ENCODE results near the gene NOPCHAP1. TPM values are rescaled to one million over a fixed set of nuclear protein-coding genes. Genes with fewer than 3 reads are reported as not detected.

NOPCHAP1 gene
- total and polyA plus RNA-seq, 10 of the 15 experiments (the other 5 are each of a cell fraction or from before 2014, with no cell fraction given) = 28.0 to 115 (median 40.9) TPM

GRCh38 chr12:105020241-105020962 is 34.3 kb downstream of the NOPCHAP1 start:
- in situ Hi-C loops (cut with MboI) = no loop called here
- H3K9me3 ChIP-seq (replicated peaks; ENCODE audit: control insufficient read depth, insufficient read depth, low read length) = no peaks in the 10 kb centered on the region

More at GRCh38 chr12:105020241-105020962, 34.3 kb downstream of the NOPCHAP1 start:
- no peaks in the 10 kb centered on the region for H4K20me1 ChIP-seq (ENCODE audit: control insufficient read depth, insufficient read depth)
- ChIA-PET CTCF (interaction anchor here (1.1 kb wide), 1 partner anchor 17 kb away, joined by 4 read pairs; no protein-coding TSS in a partner anchor), RAD21 (ENCODE audit: unreplicated experiment) (no interaction called here), SMC1A (ENCODE audit: uncharacterized antibody, unreplicated experiment) (interaction anchor here (0.7 to 1.2 kb wide), 2 partner anchors 10 to 86 kb away, joined by 3 read pairs; no protein-coding TSS in a partner anchor), POLR2A (no interaction called here)
- H3K27me3 ChIP-seq (replicated peaks in 1 of 2; ENCODE audit: control insufficient read depth in 2 of 2, insufficient read depth in 2 of 2, low read length in 1 of 2) = no peaks in the 10 kb centered on the region
- ATAC-seq (no peak), DNase-seq (ENCODE audit: low read depth, low spot score) (no peak), FAIRE-seq (no peak)
- H3K36me3 ChIP-seq (ENCODE audit: control insufficient read depth in 2 of 2, insufficient read depth in 2 of 2, low read length in 1 of 2) = peaks cover 1 to 5% of the 10 kb centered on the region in 2 experiments; a peak in 1 of 4 replicates
- H3K27ac ChIP-seq (ENCODE audit: control insufficient read depth, insufficient read depth) = no peak overlapping the region
- TF ChIP-seq DPF2 (IDR thresholded peaks at IDR 0.05) (no peak), USF2 (IDR thresholded peaks at IDR 0.05; ENCODE audit: borderline replicate concordance, low read depth, low read length) (no peak), ZBTB11 (CRISPR knock-in tag; IDR thresholded peaks at IDR 0.05) (no peak), SKIL (IDR thresholded peaks at IDR 0.05; ENCODE audit: low read depth, poor library complexity, severe bottlenecking) (no peak), RBBP5 (conservative IDR thresholded peaks at IDR 0.05) (no peak), KDM1A (IDR thresholded peaks at IDR 0.05; ENCODE audit: borderline replicate concordance) (no peak), RELB (IDR thresholded peaks at IDR 0.05; ENCODE audit: low read depth) (no peak), ZNF217 (IDR thresholded peaks at IDR 0.05) (no peak)
- BruUV-seq (replicated peaks) = no TSS peak
- H3K9ac ChIP-seq (ENCODE audit: control insufficient read depth, insufficient read depth, low read length) = no peak overlapping the region
- H3K4me2 ChIP-seq (ENCODE audit: control insufficient read depth, insufficient read depth) = no peak overlapping the region
- 92% methylated on average over 3 of the region's 3 CpGs for WGBS (ENCODE audit: insufficient coverage, insufficient replicate concordance, low lambda C conversion rate, missing lambda C conversion rate)
- intact Hi-C loops (cut with micrococcal nuclease; ENCODE audit: unreplicated experiment) = no loop called here
- no peaks in the 10 kb centered on the region for H3K79me2 ChIP-seq (ENCODE audit: control insufficient read depth, insufficient read depth, low read length)
- H2AFZ ChIP-seq (ENCODE audit: control insufficient read depth, low read depth, low read length) = no peak overlapping the region
- no peaks in the 10 kb centered on the region for H3K4me1 ChIP-seq (ENCODE audit: control insufficient read depth, insufficient read depth, low read length)
- H3K4me3 ChIP-seq = no peak overlapping the region
